C4-2B (cell line): Measurements from ENCODE around the gene CDKN1C.

Experiments
- CTCF ChIP-seq: fragments of 450-650 bp; conservative IDR thresholded peaks from 2 replicates; pipeline ENCODE4 v1.5.1; 2017; ENCODE audit warnings: mild to moderate bottlenecking
- ZFX ChIP-seq: fragments of 450-650 bp; IDR thresholded peaks from 2 replicates; pipeline ENCODE4 v1.6.1; 2017

- TF ChIP-seq CTCF (no peak), ZFX (no peak)
Observed at GRCh38 chr11:2865922-2866577, 19.5 kb downstream of the CDKN1C start.
